DND-41 (cell line): ENCODE data around the gene FAR2.

ENCODE experiments used
- ATAC-seq: fragments of 200-7000 bp; cut with Tn5 transposase; 3 replicates; pipeline ENCODE4 v1.9.1; 2021; ENCODE audit warnings: low read depth; ENCODE audit not compliant: insufficient read depth
- DNase-seq: peaks from one replicate; pipeline ENCODE4 v3.0.0-alpha.2; 2020
- H2AFZ ChIP-seq: 2 replicates; pipeline ENCODE4 v1.6.0; 2012; ENCODE audit warnings: low read depth, low read length
- H3K27ac ChIP-seq: 2 replicates; pipeline ENCODE4 v1.5.1; 2012; ENCODE audit warnings: low read length, inconsistent platforms
- H3K27me3 ChIP-seq: fragments of 200-600 bp; sonication (generic); 2 replicates; pipeline ENCODE4 v1.6.0; 2012; ENCODE audit warnings: low read length, mild to moderate bottlenecking, inconsistent platforms; ENCODE audit not compliant: insufficient read depth, poor library complexity
- H3K36me3 ChIP-seq: 2 replicates; pipeline ENCODE4 v1.5.1; 2012; ENCODE audit warnings: low read length, inconsistent platforms; ENCODE audit not compliant: insufficient read depth
- H3K4me1 ChIP-seq: 2 replicates; pipeline ENCODE4 v1.5.1; 2012; ENCODE audit warnings: mild to moderate bottlenecking, low read length; ENCODE audit not compliant: insufficient read depth
- H3K4me2 ChIP-seq: 2 replicates; pipeline ENCODE4 v1.6.0; 2012; ENCODE audit warnings: mild to moderate bottlenecking, moderate library complexity, low read length, inconsistent platforms; ENCODE audit not compliant: insufficient read depth
- H3K4me3 ChIP-seq, 2 experiments: fragments of 200-600 bp in 1 of 2; shearing (Covaris generic) in 1 of 2; 2 replicates each; pipeline ENCODE4 v1.5.1; 2012 to 2016; ENCODE audit warnings: inconsistent platforms in 2 of 2, low read length in 2 of 2, mild to moderate bottlenecking in 2 of 2, low read depth in 1 of 2, moderate library complexity in 1 of 2
- H3K79me2 ChIP-seq: 2 replicates; pipeline ENCODE4 v1.6.0; 2012; ENCODE audit warnings: low read length, inconsistent platforms; ENCODE audit not compliant: insufficient read depth
- H3K9ac ChIP-seq: 2 replicates; pipeline ENCODE4 v1.6.0; 2012; ENCODE audit warnings: low read depth, mild to moderate bottlenecking, inconsistent platforms, low read length, moderate library complexity
- H3K9me3 ChIP-seq: 2 replicates; pipeline ENCODE4 v1.5.1; 2012; ENCODE audit warnings: low read length, moderate library complexity, mild to moderate bottlenecking, inconsistent platforms; ENCODE audit not compliant: insufficient read depth, severe bottlenecking
- H4K20me1 ChIP-seq: 2 replicates; pipeline ENCODE4 v1.6.0; 2012; ENCODE audit warnings: low read length; ENCODE audit not compliant: insufficient read depth
- CTCF ChIP-seq: IDR thresholded peaks from 2 replicates; pipeline ENCODE4 v1.5.1; 2012; ENCODE audit warnings: borderline replicate concordance, low read length, moderate library complexity, mild to moderate bottlenecking; ENCODE audit not compliant: poor library complexity, severe bottlenecking; ENCODE audit errors: extremely low read depth
- EZH2 ChIP-seq: IDR thresholded peaks from 3 replicates; pipeline ENCODE4 v1.6.1; 2012; ENCODE audit warnings: borderline replicate concordance, low read depth, mild to moderate bottlenecking, moderate library complexity, low read length, inconsistent platforms; ENCODE audit not compliant: severe bottlenecking

FAR2 gene

GRCh38 chr12:29234552-29234951 lies 85.5 kb downstream of the FAR2 start:
- no peaks in the 10 kb centered on the region for H3K27me3 ChIP-seq
- H3K4me3 ChIP-seq, result no peak overlapping the region
- H3K4me2 ChIP-seq, result no peak overlapping the region
- no peaks in the 10 kb centered on the region for H3K79me2 ChIP-seq
- H2AFZ ChIP-seq, result no peak overlapping the region
- no peak overlapping the region for H3K9ac ChIP-seq
- no peaks in the 10 kb centered on the region for H3K36me3 ChIP-seq
- no peak overlapping the region for H3K27ac ChIP-seq
- ATAC-seq (no peak), DNase-seq (no peak)
- H3K9me3 ChIP-seq, result no peaks in the 10 kb centered on the region
- H4K20me1 ChIP-seq, result no peaks in the 10 kb centered on the region; the same call in 1 of the 2 replicates
- TF ChIP-seq CTCF (no peak), EZH2 (no peak)
- no peaks in the 10 kb centered on the region for H3K4me1 ChIP-seq

- DNase-seq (no peak), ATAC-seq (no peak)
- Histone ChIP-seq H3K9me3 (no peaks in the 10 kb centered on the region), H3K27ac (no peak overlapping the region), H3K4me1 (no peaks in the 10 kb centered on the region), H3K4me2 (no peak overlapping the region), H3K9ac (no peak overlapping the region), H4K20me1 (no peaks in the 10 kb centered on the region; the same call in 1 of the 2 replicates), H3K27me3 (no peaks in the 10 kb centered on the region), H3K79me2 (no peaks in the 10 kb centered on the region), H3K4me3 (no peak overlapping the region), H3K36me3 (no peaks in the 10 kb centered on the region), H2AFZ (no peak overlapping the region)
- TF ChIP-seq CTCF (no peak), EZH2 (no peak)
Observed at GRCh38 chr12:29234965-29235626, 86.0 kb downstream of the FAR2 start.

- no peak overlapping the region for H3K9ac ChIP-seq
- TF ChIP-seq CTCF (no peak), EZH2 (no peak)
- H3K4me1 ChIP-seq, result peaks cover 9% of the 10 kb centered on the region
- H4K20me1 ChIP-seq, result no peaks in the 10 kb centered on the region; the same call in 1 of the 2 replicates
- H3K4me3 ChIP-seq, result no peak overlapping the region
- H3K27ac ChIP-seq, result no peak overlapping the region
- H3K79me2 ChIP-seq, result no peaks in the 10 kb centered on the region
- no peak for DNase-seq
- H3K4me2 ChIP-seq, result no peak overlapping the region
- ATAC-seq, result no peak
- H3K27me3 ChIP-seq, result no peaks in the 10 kb centered on the region
- H3K36me3 ChIP-seq, result no peaks in the 10 kb centered on the region
- H3K9me3 ChIP-seq, result no peaks in the 10 kb centered on the region
- no peak overlapping the region for H2AFZ ChIP-seq
Observed at GRCh38 chr12:29238822-29239291, 89.8 kb downstream of the FAR2 start.
